ENCODE results near the gene KRT72. TPM values are rescaled to one million over a fixed set of nuclear protein-coding genes. Genes with fewer than 3 reads are reported as not detected.
A peak's percentile ranks its signal among the peaks of the same experiment; 100 is the strongest.

Gene KRT72
- total RNA-seq, 4 donors from 2014 or later = not detected

DNA sequence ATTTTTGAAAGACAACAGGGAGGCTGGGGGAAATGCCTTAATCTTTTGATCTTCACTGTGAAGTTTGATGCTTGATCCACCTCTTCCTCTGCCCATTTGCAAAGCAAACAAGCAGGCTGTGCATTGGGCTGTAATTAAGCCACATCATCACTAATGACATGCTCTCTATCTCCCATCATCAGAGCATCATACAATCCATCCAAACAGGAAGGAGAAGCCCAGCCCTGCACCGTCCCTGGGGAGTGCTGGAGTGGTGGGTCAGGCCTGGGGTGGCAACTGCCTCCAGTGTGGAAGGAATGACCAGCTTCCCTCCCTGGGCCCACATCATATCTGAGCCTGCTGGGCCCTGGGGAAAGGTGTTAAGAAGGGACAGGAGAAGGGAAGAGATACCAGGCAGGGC, 20.8 kb downstream of the KRT72 start:
- no peak for DNase-seq
- Histone ChIP-seq H3K4me1 (peaks cover 8 to 18% of the 10 kb centered on the region in 2 donors), H3K4me3 (replicated peaks in 1 of 3) (no peak overlapping the region), H3K9me3 (no peaks in the 10 kb centered on the region), H3K27me3 (no peaks in the 10 kb centered on the region), H3K36me3 (no peaks in the 10 kb centered on the region), H3K27ac (peak overlapping the region in 1 of 3 donors; percentile 24)
- WGBS, 2 donors = 83 to 89% methylated on average over 1 of the region's 1 CpG
- TF ChIP-seq, protein P1, sequence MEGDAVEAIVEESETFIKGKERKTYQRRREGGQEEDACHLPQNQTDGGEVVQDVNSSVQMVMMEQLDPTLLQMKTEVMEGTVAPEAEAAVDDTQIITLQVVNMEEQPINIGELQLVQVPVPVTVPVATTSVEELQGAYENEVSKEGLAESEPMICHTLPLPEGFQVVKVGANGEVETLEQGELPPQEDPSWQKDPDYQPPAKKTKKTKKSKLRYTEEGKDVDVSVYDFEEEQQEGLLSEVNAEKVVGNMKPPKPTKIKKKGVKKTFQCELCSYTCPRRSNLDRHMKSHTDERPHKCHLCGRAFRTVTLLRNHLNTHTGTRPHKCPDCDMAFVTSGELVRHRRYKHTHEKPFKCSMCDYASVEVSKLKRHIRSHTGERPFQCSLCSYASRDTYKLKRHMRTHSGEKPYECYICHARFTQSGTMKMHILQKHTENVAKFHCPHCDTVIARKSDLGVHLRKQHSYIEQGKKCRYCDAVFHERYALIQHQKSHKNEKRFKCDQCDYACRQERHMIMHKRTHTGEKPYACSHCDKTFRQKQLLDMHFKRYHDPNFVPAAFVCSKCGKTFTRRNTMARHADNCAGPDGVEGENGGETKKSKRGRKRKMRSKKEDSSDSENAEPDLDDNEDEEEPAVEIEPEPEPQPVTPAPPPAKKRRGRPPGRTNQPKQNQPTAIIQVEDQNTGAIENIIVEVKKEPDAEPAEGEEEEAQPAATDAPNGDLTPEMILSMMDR (IDR thresholded peaks at IDR 0.05) = no peak
- no peak for TF ChIP-seq POLR2A (IDR thresholded peaks at IDR 0.05)
- intact Hi-C loops (cut with DNase I) = loop anchor here (5.0 kb wide), 1 partner anchor 287 kb away; no protein-coding TSS in a partner anchor

DNA sequence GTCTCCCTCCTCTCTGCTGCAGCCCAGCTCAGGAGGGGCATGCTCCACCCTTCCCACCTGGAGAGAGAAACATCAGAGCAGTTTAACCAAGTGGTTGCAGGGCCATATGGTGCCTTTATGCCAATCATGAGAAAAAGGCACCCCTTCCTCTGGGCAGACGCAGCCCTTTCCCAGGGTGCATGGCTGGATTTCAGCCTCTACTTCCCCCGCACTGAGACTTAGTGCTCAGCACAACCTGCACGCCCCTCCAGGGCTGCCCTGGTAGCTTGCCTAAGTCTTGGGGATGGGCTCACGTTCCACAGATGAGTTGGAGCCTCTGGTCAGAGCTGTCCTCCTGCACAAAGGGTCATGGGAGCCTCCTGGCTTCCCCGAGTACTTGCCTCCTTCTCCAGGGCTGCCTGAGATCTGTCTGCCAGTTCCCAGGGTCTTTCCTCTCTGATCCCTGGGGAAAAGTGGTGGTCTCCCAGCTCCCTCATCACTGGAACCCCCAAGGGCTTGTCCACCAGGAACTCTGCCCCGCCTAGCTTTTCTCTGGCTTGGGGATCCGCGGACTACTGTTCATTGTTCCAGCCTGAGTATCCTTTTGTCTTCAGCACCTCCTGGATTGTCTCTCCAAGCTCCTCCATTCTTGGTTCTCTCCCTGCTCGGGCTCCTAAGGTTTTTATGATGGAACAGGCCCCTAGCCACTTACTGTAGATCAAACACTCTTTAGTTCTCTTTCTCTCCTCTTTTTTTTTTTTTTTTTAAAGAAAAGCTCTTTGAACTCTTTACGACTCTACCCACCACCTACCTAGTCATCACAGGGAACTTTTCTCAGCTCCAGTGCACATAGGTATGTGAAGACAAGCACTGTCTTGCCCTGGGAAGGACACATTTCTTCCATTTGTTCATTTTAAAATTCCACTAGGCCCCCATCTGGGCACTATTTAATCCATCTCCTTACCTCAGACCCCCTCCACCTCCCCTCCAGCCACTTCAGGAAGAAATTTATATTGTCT, 21.5 kb downstream of the KRT72 start:
- no peak for DNase-seq
- no peak overlapping the region for H3K4me3 ChIP-seq (replicated peaks in 1 of 3)
- no peaks in the 10 kb centered on the region for H3K9me3 ChIP-seq
- no peaks in the 10 kb centered on the region for H3K36me3 ChIP-seq
- H3K27ac ChIP-seq = peak overlapping the region in 1 of 3 donors; percentile 24
- intact Hi-C loops (cut with DNase I) = loop anchor here (5.0 kb wide), 1 partner anchor 288 kb away; no protein-coding TSS in a partner anchor
- no peak for TF ChIP-seq POLR2A (IDR thresholded peaks at IDR 0.05)
- TF ChIP-seq, protein P1 (IDR thresholded peaks at IDR 0.05) = no peak
- H3K27me3 ChIP-seq = no peaks in the 10 kb centered on the region
- H3K4me1 ChIP-seq = peaks cover 8 to 18% of the 10 kb centered on the region in 2 donors
- 75 to 76% methylated on average over 9 to 10 of the region's 10 CpGs for WGBS, 2 donors

- intact Hi-C loops (cut with DNase I) = no loop called here
- Histone ChIP-seq H3K9me3 (no peaks in the 10 kb centered on the region), H3K4me1 (peaks cover 8 to 18% of the 10 kb centered on the region in 2 donors), H3K4me3 (replicated peaks in 1 of 3) (no peak overlapping the region), H3K27me3 (no peaks in the 10 kb centered on the region), H3K27ac (no peak overlapping the region), H3K36me3 (no peaks in the 10 kb centered on the region)
- no peak for DNase-seq
- no peak for TF ChIP-seq POLR2A (IDR thresholded peaks at IDR 0.05)
- TF ChIP-seq, protein P1 (IDR thresholded peaks at IDR 0.05) = no peak
- 85 to 92% methylated on average over 3 of the region's 3 CpGs for WGBS, 2 donors
These were observed 22.8 kb downstream of the KRT72 start for GRCh38 chr12:52578469-52578868.

GRCh38 chr12:52577316-52577715, 23.9 kb downstream of the KRT72 start:
- Histone ChIP-seq H3K27ac (no peak overlapping the region), H3K4me3 (replicated peaks in 1 of 3) (no peak overlapping the region), H3K4me1 (peaks cover 8 to 18% of the 10 kb centered on the region in 2 donors), H3K36me3 (no peaks in the 10 kb centered on the region), H3K27me3 (no peaks in the 10 kb centered on the region), H3K9me3 (no peaks in the 10 kb centered on the region)
- no peak for DNase-seq
- intact Hi-C loops (cut with DNase I) = no loop called here
- TF ChIP-seq POLR2A (IDR thresholded peaks at IDR 0.05) = no peak
- TF ChIP-seq, protein P1 (IDR thresholded peaks at IDR 0.05) = no peak
- 94% methylated on average over 8 of the region's 8 CpGs for WGBS, 2 donors

- no peak overlapping the region for H3K27ac ChIP-seq
- intact Hi-C loops (cut with DNase I) = no loop called here
- H3K4me3 ChIP-seq (replicated peaks in 1 of 3) = no peak overlapping the region
- WGBS, 2 donors = 98 to 99% methylated on average over 3 of the region's 3 CpGs
- peaks cover 8 to 18% of the 10 kb centered on the region in 2 donors for H3K4me1 ChIP-seq
- H3K27me3 ChIP-seq = no peaks in the 10 kb centered on the region
- no peaks in the 10 kb centered on the region for H3K36me3 ChIP-seq
- no peak for DNase-seq
- TF ChIP-seq, protein P1 (IDR thresholded peaks at IDR 0.05) = no peak
- TF ChIP-seq POLR2A (IDR thresholded peaks at IDR 0.05) = no peak
- H3K9me3 ChIP-seq = no peaks in the 10 kb centered on the region
These were observed 25.3 kb downstream of the KRT72 start for GRCh38 chr12:52575948-52576347.
